ENCODE data around the gene MYO1F. TPM values are rescaled to one million over a fixed set of nuclear protein-coding genes. Genes with fewer than 3 reads are reported as not detected.

Gene MYO1F
- total RNA-seq, 2 experiments from 2014 or later, result 306 to 332 TPM

DNA sequence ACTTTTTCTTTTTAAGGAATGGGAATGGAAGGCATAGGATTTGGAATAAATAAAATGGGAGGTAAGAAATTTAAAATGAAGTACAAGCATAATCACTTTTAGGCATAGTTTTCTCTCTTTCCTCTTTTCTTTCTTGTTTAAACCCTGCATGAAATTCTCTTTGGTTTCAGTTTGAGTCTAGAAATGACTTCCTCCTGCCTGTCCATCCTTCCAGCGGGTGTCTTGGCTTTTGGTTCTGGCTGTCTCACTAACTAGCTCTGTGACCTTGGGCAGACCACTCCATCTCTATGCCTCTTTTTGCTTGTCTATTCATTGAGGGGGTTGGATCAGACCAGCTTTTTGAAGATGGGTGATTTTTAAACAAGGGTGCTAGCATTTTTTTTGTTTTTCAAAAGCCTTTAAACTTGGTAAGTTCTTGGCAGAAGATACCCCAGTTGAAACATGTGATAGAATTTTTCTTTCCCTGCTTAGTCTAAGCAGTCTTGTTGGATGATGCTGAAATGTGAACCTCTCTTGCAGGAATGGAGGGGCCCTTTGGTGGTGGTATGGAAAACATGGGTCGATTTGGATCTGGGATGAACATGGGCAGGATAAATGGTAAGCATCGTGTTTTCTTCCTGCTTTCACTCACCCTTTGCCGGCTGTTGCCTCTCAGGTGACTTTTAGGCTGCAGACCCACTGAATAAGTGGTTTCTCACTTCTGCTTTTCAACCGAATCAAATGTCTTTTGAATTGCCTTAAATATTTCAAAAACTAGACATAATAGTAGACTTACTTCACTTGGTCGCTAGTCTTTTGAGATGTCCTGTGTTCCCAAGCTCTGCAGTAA, 103.4 kb downstream of the MYO1F start:
- Mint-ChIP-seq H3K27me3 (no peaks in the 10 kb centered on the region), H3K36me3 (peaks cover 36% of the 10 kb centered on the region), H3K4me3 (peak overlapping the region; percentile 9), H3K4me1 (peaks cover 48% of the 10 kb centered on the region), H3K9me3 (no peaks in the 10 kb centered on the region), H3K27ac (peak overlapping the region; percentile 81)
- ATAC-seq (ENCODE audit: low read depth) (no peak), DNase-seq (no peak)
- POLR2A ChIA-PET, result interaction anchor here (0.5 to 1.8 kb wide), 3 partner anchors 25 to 166 kb away, joined by 3 to 4 read pairs (median 3); partner anchors contain the start of gene ZNF414

Other genes with a start within 250 kb of the MYO1F start
- 1 to 10 TPM; 4.5 to 4.8 TPM for gene KANK3, start 234.2 kb downstream of the MYO1F start, total RNA-seq
- under 1 TPM in 1 of 2 experiments, not detected in 1; 0.64 TPM for gene ANGPTL4, start 213.3 kb downstream of the MYO1F start, total RNA-seq
- 100 to 1,000 TPM in 1 of 2 experiments, 10 to 100 TPM in 1; 98.8 to 103 TPM for gene RAB11B, start 187.1 kb downstream of the MYO1F start, total RNA-seq
- 10 to 100 TPM; 23.9 to 25.0 TPM for gene MARCHF2, start 164.1 kb downstream of the MYO1F start, total RNA-seq
- gene HNRNPM, start 132.5 kb downstream of the MYO1F start, total RNA-seq, result 100 to 1,000 TPM; 188 to 198 TPM
- gene PRAM1, start 74.8 kb downstream of the MYO1F start, total RNA-seq, result 1 to 10 TPM; 2.3 to 2.5 TPM
- 10 to 100 TPM; 38.2 to 40.5 TPM for gene ZNF414, start 63.3 kb downstream of the MYO1F start, total RNA-seq
- gene ADAMTS10, start 33.3 kb upstream of the MYO1F start, total RNA-seq, result 10 to 100 TPM; 40.3 to 41.3 TPM
- gene NFILZ, start 53.2 kb upstream of the MYO1F start, total RNA-seq, result not detected
- gene ACTL9, start 121.4 kb upstream of the MYO1F start, total RNA-seq, result not detected
- gene OR2Z1, start 144.2 kb upstream of the MYO1F start, total RNA-seq, result not detected